HG03196 (cell line): Measurements from ENCODE around the gene KIF1B.
"Not testable (repeated sequence)": the region's sequence is repeated elsewhere in the genome, so short reads cannot be mapped to it uniquely, and the experiment has no call there.

Source experiments
- ATAC-seq: cut with Tn5 transposase; IDR thresholded peaks from one replicate; pipeline ENCODE4 v1.9.1; 2021; ENCODE audit not compliant: unreplicated experiment

KIF1B gene

DNA sequence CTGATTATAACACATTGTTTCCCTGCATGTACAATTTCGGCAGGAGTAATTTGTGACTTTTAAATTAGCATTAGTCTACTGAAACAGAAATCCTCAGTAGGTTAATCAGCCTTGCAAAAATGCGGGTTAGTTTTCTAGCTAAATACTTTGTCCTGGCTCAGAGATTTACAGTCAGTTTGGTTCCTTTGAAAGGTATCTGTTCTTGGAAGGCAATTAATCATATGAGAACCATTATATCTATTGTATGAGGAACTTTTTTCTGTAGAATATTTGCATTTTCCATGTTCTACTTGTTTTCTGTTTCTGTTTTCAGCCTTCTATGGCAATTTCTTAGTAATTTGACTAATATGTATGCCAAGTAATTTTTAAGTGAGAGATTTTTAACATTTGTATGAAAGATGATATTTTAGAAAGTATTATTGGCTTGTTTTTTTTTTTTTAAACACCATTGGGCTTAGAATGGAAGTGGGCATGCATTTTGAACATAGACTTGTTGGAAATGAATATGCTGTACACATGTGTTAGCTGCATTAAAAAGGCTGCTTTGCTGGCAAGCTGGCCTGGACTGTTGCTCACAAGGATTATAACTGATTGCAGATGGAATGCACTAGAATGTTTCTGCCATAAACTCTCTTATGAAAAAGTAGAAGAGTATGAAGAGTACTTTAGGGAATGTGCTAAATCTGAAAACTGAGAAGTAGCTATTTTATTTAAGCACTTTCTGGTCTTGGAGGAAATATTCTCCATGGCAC, 26.2 kb downstream of the KIF1B start:
- ATAC-seq: no peak

DNA sequence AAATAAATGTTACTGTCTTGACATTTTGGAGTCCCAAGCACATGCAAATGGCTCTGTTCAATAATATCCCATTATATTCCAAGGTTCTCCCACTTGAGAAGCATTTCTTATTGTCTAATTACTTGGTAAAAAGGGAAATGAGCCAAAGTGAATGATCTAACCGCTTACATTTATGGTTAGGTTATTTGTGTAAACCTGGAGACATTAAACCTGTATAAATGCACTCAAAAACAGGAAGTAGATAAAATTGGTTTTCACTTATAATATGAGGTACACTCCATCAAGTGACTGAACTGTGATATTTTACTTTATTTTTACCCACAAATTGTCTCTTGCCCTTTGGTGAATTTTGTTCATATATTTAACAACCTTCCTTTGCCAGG, 26.8 kb downstream of the KIF1B start:
- no peak for ATAC-seq

DNA sequence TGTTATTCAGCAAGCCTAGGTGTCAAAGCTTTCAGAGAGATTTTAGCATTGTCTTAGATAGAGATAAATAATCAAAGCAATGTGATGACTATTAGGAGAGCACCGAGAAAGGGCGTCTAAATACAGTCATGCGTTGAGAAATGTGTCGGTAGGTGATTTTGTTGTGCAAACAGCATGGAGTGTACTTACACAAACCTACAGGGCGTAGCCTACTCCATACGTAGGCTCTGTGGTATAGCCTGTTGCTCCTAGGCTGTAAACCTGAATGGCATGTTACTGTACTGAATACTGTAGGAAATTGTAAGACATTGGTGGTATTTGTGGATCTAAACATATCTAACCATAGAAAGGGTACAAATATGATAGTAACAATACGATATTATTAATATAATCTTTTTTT, 31.8 kb downstream of the KIF1B start:
- ATAC-seq: no peak

DNA sequence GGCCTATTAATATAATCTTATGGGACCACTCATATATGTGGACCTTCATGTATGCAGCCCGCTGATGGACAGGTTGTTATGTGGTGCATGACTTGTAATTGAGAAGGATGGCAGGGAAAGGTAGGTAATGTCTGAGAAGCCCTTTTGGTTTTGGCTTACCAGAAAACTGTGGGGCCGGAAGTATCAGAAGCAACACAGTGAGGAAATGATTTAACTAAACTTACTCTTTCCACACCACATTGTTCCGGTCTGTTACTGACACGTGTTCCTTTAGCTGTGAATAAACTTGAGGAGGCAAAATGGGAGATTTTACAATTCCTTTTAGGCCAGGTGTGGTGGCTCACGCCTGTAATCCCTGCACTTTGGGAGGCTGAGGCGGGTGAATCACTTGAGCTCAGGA, 32.4 kb downstream of the KIF1B start:
- ATAC-seq: no peak

DNA sequence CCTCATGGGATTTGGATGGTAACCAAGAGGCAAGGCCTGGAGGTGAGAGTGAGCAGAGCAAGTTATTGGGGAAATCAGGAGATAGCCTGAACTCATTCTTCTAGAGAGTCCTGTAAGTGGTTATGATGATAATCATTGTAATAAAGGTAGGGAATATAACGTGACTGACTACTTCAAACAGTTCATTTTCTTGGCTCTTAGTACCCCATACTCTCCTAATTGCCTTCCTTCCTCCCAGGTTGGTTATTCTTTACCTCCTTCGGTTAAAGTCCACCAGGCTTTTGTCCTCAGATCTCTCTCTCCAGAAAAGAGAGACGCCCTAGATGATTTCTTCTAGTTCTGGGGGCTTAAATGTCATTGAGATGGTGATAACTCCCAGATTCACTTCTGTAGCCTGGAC, 35.3 kb downstream of the KIF1B start:
- ATAC-seq: no peak

DNA sequence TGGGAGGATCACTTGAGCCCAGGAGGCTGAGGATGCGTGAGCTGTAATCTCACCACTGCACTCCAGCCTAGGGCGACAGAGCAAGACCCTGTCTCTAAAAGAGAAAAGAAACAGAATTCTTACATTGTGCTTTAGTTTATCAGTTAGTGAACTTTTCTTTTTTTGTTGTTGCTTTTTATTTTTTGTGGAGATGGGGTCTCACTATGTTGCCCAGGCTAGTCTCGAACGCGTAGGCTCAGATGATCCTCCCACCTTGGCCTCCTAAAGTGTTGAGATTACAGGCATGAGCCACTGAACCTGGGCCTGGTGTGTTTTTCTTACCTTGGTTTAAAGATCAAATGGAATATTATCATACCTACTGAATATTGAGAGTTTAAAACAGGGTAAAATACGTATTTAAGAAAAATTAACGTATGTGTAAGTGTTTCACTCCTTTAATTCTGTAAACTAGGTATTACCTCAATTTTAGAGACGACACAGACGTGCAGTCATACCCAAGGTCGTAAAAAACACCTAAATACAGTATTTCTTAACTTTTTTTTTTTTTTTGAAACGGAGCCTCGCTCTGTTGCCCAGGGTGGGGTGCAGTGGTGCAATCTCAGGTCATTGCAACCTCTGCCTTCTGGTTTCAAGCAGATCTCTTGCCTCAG, 39.6 kb downstream of the KIF1B start:
- no peak for ATAC-seq

DNA sequence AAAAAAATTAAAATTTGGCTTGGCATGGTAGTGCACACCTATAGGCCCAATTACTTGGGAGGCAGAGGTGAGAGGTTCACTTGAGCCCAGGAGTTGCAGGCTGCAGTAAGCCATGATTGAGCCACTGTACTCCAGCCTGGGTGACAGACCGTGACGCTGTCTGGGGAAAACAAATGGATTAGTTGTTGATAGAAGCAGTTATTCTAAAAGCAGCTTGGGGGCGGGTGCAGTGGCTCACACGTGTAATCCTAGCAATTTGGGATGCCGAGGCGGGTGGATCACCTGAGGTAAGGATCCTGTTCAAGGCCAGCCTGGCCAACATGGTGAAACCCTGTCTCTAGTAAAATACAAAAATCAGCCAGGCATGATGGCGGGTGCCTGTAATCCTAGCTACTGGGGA, 40.3 kb downstream of the KIF1B start:
- ATAC-seq: no peak

DNA sequence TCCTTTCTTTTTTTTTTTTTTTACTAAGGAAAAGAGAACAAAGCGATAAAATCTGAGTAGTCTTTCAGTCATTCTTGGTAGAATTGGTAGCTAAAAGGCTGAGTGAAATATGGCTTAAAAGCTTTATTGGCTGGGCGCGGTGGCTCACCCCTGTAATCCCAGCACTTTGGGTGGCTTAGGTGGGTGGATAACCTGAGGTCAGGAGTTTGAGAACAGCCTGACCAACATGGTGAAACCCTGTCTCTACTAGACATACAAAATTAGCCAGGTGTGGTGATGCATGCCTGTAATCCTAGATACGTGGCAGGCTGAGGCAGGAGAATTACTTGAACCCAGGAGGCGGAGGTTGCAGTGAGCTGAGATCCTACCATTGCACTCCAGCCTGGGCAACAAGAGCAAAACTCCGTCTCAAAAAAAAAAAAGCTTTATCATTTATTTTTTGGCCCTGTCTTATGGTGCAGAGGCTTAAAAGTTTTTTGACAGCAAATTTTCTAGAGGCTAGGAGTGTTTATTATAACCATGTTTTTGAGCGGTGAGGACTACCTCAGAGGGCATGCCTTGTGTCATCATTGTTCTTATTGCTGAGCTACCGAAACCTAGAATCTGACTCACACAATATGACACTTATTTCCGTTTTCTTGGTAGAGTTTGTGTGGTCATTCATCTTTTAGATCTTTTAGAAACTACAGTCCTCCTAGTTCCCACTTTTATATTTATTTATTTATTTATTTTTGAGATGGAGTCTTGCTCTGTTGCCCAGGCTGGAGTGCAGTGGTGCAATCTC, 41.1 kb downstream of the KIF1B start:
- ATAC-seq: not testable (repeated sequence)

DNA sequence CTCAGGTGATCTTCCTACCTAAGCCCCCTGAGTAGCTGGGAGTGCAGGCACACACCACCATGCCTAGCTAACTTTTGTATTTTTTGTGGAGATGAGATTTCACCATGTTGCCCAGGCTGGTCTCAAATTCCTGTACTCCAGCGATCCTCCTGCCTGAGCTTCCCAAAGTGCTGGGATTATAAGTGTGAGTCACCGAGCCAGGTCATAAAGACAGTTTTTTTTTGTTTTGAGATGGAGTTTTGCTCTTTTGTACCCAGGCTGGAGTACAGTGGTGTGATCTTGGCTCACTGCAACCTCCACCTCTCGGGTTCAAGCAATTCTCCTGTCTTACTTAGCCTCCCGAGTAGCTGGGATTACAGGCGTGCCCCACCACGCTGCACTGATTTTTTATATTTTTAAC, 42.1 kb downstream of the KIF1B start:
- no peak for ATAC-seq

DNA sequence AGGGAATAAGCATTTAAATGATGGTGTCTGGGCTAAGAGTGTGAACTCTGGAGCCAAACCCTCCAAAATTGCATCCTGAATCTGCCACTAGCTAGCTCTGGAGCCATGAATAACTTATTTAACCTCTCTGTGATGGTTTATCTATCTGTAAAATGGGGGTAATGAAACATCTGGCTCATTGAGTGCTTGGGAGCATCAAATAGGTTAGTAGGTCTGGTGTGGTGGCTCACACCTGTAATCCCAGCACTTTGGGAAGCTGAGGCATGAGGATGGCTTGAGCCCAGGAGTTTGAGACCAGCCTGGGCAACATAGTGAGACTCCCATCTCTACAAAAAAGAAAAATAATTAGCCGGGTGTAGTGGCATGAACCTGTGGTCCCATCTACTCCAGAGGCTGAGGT, 42.8 kb downstream of the KIF1B start:
- ATAC-seq: no peak

DNA sequence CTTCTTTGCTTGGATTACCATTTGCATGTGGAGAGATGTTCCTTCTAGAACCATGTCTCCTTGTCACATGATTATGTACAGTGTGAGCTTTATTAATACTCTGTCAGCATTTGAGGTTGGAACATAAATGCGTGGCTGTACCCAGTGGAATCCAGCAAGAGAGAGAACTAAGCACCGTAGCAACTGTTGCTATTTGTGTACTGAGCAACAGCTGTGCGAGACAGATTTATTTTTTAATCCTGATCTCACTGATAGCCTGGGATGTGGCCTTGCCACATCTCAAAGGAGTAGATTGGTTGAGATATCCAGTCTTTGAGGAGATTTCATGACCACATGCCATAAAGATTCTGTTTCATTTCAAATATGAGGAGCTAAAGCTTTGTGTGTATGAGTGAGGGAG, 43.4 kb downstream of the KIF1B start:
- no peak for ATAC-seq

DNA sequence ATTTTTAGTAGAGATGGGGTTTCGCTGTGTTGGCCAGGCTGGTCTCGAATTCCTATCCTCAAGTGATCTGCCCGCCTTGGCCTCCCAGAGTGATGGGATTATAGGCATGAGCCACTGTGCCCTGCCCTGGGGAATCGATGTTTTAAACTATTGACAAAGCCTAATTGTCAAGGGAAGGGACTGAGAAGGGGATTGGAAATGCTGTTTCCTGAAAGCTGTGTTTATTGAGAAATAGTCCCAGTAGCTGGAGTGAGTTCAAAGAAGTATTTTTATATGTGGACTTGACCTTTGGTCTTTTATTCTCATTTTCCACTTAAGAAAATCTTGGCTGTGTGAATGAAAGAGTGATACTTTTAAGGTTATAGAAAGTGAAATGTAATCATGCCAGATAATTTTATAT, 47.5 kb downstream of the KIF1B start:
- ATAC-seq: no peak

DNA sequence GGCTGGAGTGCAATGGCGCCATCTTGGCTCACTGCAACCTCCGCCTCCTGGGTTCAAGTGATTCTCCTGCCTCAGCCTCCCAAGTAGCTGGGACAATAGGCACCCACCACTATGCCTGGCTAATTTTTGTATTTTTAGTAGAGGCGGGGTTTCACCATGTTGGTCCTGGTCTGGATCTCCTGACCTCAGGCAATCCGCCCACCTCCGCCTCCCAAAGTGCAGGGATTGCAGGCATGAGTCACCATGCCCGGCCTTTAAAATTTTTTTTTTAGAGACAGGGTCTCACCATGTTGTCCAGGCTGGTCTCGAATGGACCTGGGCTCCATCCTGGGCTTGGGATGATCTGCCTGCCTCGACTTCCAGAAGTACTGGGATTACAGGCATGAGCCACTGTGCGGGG, 49.2 kb downstream of the KIF1B start:
- ATAC-seq: not testable (repeated sequence)

DNA sequence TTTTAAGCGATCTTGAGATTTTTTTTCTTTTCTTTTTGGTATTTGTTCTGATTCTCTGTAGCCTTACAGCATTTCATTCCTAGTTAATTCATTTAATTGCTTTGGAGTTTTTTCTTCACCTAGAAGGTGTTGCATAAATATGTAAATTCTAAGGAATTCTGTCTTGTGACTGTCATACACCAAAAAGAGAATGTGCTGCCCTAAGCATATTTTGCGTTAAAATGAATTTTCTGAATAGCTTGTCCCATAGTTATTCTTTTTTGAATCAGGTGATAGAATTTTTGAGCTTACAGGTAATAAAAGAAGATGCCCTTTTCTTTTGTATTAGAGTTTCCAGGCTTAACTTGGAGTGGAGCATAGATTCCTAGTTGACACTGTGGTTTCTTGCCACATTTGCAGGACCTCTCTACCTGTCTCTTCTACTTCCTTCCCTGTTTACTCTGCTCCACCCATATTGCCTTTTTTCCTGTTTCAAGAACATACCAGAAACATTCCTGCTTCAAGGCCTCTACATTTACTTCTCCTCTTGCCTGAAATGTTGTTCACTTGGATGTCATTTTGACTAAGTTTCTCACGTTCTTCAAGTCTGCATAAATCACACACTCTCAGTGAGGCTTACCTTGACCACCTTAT, 53.2 kb downstream of the KIF1B start:
- ATAC-seq: no peak

DNA sequence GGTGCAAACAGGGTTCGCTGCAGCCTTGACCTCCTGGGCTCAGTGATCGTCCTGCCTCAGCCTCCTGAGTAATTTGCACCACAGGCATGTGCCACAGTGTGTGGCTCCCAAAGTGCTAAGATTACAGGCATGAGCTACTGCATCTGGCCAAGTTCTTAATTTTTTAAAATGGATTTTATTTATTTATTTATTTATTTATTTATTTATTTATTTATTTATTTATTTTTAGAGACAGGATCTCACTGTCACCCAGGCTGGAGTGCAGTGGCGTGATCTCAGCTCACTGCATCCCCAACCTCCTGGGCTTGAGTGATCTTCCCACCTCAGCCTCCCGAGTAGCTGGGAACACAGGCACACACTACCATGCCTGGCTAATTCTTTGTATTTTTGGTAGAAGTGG, 54.7 kb downstream of the KIF1B start:
- ATAC-seq: no peak

DNA sequence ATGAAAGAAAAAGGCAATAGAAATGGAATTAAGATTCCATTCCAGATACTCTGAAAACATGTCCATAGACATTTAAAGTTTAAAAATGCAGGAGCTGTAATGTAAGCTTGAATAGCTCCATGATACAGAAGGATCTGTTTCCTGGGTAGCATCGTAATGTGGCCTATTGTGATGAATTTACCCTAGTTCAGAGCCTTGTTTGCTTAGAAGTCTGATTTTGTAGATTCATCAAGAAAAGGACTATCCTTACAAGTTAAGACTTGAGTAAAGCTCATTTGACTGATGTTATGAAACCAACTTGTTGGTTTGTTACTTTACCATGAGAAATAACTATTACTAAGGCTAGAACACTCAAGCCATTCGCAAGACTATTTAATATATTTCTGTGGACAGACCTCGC, 55.5 kb downstream of the KIF1B start:
- no peak for ATAC-seq

DNA sequence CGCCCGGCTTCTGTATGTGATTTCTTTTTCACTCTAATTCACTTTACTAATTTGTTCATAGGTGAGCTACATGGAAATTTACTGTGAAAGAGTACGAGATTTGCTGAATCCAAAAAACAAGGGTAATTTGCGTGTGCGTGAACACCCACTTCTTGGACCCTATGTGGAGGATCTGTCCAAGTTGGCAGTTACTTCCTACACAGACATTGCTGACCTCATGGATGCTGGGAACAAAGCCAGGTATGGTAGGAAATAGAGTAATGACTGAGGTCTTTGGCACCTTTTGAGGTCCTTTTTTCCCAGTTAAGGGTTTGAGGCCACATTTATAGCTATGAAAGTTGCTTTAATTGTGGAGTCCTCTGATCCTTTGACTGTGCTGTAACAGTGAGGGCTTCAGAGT, 56.9 kb downstream of the KIF1B start:
- no peak for ATAC-seq

DNA sequence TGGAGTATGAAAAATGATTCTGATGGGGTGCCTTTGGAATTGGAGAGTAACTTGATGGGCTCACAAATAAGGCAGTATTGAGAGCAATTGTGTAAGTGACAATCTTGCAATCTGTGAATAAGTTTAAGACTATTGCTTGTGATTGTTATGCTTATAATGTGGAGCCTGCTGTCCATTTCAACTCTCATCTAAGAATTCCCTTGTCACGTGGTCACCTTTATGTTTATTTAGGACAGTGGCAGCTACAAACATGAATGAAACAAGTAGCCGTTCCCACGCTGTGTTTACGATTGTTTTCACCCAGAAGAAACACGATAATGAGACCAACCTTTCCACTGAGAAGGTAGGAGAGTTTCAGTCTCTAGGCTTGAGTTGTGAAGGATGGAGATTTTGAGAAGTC, 57.6 kb downstream of the KIF1B start:
- ATAC-seq: no peak

DNA sequence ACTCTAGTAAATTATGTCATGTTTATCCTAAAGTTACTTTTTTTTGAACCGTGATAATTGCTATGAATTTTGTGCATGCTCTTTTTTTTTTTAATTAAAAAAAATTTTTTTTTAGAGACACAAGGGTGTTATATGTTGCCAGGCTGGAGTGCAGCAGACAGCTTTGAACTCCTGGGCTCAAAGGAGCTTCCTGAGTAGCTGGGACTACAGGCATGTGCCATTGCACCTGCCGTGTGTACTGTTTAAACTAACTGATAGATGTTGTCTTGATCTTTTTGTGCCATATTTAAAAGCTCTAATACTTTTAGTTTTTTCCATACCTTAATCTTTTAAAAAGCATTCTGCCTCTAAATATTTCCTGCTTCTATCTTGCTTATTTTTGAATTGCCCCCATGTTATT, 60.7 kb downstream of the KIF1B start:
- ATAC-seq: no peak

DNA sequence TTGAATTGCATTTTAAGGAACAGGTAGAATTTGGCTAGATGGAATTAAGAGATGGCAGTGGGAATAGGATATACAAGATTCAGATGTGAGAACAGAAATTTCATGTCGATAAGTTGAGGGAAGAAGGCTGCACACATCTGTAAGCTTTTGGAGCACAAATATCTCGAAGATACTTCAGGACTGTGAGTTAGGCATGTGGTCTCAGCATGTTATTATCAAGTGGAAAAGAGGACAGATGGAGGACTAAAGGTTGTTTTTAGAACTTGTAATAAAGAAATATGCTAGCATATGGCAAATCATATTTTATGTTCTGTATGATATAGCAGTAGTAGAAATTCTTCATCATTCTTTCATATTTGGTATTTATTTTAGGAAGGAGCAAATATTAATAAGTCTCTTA, 61.5 kb downstream of the KIF1B start:
- no peak for ATAC-seq

DNA sequence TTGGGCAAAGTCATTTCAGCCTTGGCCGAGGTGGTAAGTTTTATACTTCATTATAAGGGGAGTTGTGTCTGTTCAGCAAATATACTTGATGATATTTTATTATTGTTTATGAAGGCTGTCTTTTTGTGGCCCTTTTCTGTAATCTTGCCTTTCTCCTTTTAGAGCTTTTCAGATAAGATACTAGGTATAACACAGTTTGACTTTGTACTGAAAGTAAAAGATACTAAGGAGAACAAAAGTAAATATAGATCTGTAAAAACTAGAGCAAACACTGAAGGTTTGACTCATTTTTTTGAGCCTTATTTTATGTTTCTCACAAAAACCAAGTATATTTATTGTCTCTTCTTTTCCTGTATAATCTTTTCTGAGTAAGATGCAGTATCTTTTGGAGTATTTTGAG, 61.9 kb downstream of the KIF1B start:
- ATAC-seq: no peak

DNA sequence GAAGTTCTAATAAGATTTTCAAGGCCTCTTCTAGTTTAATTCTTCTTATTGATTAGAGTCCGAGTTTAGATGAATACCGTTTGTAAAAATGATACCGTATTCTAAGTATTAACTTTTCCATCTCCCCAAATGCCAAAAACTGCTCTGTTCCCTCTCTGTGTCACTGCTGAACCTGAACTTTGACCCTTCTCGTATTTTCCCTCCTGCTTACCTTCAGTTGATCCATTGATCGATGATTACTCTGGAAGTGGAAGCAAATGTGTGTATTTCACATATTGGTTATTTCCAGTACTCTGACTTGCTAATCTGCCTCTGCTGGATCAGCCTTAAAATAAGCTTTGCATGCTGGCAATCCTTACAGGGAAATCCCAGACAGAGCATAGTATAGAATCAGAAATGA, 68.5 kb downstream of the KIF1B start:
- ATAC-seq: no peak
